GM21619 (cell line): ENCODE data around the gene JAZF1.

ENCODE experiments used
- ATAC-seq: cut with Tn5 transposase; IDR thresholded peaks from one replicate; pipeline ENCODE4 v1.9.1; 2021; ENCODE audit not compliant: unreplicated experiment

The JAZF1 gene

DNA sequence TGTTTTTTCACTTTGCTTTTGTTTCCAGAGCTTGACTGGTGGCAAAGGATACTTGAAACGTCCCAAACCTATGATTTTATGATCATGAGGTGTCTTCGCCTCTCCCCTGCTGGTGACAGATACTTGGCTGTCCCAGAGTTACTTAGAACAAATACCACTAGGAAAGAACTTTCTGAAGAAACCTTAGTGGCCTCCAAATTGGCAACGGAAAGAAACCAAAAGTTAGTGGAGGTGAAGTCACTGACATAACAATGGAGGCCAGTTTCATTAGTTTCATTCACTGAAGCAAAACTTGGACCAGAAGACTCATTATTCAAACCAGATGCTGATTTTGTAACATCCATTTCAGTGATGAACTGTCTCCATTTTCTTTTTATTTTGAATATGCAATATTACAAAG lies 68.6 kb downstream of the JAZF1 start:
- ATAC-seq = no peak

GRCh38 chr7:28110427-28111012 lies 70.1 kb downstream of the JAZF1 start:
- no peak for ATAC-seq

- ATAC-seq = no peak
Observed at GRCh38 chr7:28108747-28109146, 71.8 kb downstream of the JAZF1 start.

- no peak for ATAC-seq
Observed at GRCh38 chr7:28107960-28108359, 72.6 kb downstream of the JAZF1 start.

GRCh38 chr7:28106321-28106829 lies 74.2 kb downstream of the JAZF1 start:
- no peak for ATAC-seq

GRCh38 chr7:28105234-28105633 lies 75.4 kb downstream of the JAZF1 start:
- ATAC-seq = no peak

GRCh38 chr7:28104811-28105210 lies 75.8 kb downstream of the JAZF1 start:
- no peak for ATAC-seq

DNA sequence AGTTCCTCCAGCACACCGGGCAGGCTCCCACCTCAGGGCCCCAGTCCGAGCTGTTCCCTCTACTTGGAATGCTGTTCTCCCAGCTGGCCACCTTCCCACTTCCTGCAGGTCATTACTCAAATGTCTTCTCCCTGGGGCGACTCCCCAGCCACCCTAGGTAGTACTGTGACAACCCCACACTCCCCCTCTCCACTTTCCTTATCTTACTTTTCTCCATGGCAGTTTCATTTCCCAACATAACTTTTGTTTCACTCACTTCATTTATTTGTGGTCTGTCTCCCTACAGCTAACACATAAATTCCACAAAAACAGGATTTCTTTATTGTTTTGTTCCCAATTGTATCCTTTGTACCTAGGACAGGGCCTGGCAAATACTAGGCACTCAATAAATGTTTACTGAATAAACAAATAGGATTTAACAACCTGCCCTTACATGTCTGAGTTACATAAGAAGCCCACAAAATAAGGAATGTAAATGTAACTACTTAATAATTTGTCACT lies 76.5 kb downstream of the JAZF1 start:
- no peak for ATAC-seq

- no peak for ATAC-seq
Observed at GRCh38 chr7:28102797-28103196, 77.8 kb downstream of the JAZF1 start.

DNA sequence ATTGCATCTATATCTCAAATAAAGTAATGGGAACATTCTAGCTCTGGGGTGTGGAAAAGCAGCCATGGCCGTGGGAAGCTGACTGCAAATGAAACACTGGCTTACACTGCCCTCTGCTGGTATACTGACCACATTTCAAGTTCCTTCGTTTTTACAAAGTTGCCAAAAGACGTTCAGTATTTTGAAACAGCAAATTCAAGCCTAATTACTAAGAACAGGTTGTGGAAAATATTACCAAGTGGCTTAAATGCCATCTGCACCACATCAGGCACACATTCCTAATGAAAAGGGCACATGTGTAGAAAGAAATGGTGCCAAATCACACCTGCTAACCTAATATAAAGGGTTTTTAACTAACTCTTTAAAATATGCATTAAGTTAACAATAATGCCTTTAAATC lies 83.9 kb downstream of the JAZF1 start:
- ATAC-seq = no peak

- no peak for ATAC-seq
Observed at GRCh38 chr7:28095231-28095630, 85.4 kb downstream of the JAZF1 start.

- ATAC-seq = no peak
Observed at GRCh38 chr7:28093623-28094232, 86.9 kb downstream of the JAZF1 start.

- ATAC-seq = no peak
Observed at GRCh38 chr7:28091190-28091589, 89.4 kb downstream of the JAZF1 start.

DNA sequence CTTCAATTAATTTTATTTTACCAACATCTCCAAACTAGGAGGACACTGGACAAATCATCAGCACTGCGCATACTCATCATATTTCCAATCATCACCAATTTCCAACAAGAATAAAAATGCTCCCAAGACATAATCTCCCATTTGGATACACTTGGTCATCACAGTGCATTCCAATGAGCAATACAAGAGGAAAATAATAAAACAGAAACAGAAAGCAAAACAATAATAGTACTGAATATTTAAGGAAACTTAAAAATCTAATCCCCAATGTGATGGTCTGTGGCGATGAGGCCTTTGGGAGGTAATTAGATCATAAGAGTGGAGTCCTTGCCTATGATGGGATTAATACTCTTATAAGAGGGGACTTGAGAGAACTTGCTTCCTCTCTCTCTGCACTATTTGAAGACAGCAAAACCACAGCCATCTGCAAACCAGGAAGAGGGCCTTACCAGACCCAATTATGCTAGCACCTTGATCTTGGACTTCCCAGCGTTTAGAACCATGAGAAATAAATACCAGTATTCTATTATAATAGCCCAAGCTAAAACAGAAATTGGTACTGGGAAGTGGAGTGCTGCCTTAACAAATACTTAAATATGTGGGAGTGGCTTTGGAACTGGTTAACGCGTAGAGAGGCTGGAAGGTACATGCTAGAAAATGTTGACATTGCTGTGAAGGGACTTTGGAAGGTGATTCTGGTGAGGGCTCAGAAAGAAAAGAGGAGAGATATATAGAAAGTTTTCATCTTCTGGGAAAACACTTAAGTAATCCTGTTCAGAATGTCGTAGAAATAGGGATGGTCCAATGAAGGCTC lies 91.5 kb downstream of the JAZF1 start:
- no peak for ATAC-seq

DNA sequence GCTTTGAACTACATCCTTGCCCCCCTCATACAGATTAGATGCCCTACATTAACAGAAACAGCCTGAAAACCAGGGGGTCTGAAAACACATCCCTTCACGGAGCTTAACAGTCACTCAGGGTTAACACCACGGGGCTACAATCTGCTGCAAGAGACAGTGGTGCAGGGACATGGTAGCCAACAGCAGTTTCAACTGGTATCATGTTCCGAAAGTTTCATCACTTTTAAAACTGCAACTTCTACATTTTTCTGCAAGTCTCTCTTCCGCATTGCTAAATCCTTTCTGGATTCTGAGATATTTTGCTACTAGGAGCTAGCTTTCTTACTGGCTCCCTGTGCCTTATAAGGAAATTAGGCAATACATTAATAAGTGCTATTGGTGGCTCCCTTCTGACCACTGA lies 92.6 kb downstream of the JAZF1 start:
- no peak for ATAC-seq

DNA sequence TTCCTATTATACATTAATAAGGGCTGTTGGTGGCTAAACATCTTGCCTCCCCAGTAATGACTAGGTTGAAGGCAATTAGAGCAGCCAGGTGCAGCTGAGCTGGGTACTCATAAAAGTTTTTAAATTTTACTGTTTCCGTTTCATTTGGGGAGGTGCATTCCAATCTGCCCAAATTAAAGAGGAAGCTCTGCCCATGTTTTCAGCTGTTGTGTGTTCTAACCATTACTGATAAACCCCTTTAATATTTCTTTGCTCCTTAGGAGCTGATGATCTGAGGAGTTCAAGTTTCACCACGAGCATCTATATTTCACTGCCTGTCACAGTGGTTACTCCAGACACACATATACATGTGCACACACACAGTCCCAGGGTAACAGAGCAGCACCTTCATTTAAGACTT lies 94.4 kb downstream of the JAZF1 start:
- ATAC-seq = no peak

DNA sequence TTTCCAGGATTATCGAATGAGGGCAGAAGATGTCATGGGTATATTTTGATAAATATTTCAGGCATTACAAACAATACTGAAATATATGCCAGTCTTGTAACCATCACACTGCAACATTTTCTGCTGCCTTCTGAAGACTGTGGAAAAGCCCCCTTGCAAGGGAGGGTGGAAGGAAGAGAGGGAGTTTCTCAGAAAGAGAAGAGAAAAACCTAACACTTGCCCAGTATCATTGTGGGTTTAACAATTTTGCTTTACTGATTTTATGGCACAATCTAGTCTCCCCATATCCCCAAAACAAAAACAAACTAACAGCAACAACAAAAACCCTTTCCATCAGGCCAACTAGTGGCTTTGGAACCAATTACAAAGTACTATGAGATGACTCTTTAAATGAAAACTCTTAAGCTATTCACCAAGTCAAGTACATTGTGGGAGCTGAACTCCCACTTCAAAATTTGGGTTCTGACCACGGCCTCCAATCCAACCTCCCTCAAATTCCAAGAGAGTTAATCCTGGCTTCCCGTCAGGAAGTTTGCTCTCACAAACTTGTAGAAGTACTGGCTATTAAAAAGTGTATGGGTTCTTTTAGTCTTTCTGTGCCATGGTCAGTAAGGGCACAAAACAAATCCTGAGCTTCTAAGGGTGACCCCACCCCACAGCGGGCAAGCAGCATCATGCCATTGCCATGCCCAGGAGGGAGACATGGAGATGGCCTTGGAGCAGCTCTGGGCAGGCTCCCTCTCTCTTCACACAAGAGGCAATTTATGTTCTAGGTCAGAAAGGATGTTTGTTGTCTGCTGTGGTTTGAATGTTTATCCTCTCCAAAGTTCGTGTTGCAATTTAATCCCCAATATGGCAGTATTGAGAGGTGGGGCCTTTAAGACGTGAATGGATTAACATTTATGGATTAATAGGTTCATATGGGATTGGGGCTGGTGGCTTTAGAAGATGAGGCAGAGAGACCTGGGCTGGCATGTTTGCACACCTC lies 96.3 kb downstream of the JAZF1 start:
- no peak for ATAC-seq

DNA sequence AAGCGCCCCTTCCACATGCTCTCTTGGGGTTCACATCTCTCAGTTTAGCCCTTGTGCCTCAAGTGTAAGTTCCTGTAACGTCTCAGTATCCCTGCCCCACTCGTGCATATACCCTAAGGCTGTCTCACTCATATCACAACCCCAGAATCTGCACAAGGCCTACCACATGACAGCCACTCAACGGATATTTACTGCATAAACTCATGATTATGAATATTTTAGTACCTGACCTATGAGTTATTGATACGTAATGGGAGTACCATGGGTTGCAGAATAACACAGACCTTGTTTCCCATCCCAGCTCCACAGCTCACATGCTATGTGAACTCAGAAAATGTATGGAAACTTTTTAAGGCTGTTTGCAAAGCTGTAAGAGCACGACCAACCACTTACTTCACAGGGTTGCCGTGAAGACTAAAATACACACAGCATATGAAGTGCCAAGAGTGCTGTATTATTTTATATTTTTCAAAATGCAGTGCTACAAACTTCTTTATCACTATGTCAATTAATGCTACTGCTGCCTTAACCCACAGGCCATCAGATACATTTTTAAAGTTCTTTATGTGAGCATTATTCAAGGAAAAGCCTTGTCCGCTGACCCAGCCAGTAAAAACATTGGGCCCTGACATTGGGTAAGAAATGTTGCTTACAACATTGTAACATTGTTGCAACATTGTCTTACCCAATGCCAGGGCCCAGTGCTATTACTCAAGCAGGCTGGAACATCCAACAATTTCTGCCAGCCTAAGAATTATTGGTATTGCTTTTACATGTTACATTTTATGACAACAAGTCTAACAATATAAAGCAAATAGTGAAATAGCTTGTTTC lies 97.2 kb downstream of the JAZF1 start:
- no peak for ATAC-seq

DNA sequence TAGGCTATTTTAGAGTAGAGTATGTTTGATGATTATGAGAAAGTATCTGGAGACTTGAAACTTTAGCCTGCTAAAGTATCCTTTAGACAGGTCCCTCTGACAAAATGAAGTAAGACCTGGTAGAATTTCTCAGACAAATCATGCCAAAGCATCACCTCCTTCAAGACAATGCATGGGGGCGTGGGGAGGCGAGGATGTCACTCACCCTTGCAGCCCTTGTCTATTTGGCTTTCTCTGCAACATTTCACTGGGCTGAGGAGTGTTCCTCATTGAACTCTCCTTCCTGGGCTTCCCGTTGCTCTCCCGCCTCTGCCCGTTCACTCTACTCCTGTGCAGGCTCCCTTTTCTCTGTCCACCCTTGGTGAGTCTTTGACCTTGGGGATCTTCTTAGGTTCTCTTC lies 98.5 kb downstream of the JAZF1 start:
- no peak for ATAC-seq

DNA sequence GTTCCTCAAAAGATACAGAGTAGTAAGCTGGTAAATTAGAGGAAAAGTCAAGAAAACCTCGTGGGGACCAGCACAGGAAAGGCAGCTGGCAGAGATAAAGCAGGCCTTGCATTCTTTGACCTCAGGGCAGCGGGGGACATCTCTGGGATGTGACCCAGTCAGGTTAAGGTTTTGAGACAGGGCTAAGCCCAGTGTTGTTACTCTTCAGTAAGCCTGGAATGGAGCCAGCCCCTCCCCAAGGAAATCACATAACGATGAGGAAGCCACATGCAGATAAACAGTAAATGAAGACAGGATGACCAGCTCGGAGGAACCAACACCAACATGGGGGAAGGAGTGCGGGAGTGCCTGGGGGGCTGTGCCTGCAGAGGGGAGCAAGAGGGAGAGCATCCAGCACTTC lies 99.6 kb downstream of the JAZF1 start:
- ATAC-seq = no peak
